ENCODE results near the gene RRBP1.
"Not testable (repeated sequence)": the region's sequence is repeated elsewhere in the genome, so short reads cannot be mapped to it uniquely, and the experiment has no call there.

RRBP1 gene

DNA sequence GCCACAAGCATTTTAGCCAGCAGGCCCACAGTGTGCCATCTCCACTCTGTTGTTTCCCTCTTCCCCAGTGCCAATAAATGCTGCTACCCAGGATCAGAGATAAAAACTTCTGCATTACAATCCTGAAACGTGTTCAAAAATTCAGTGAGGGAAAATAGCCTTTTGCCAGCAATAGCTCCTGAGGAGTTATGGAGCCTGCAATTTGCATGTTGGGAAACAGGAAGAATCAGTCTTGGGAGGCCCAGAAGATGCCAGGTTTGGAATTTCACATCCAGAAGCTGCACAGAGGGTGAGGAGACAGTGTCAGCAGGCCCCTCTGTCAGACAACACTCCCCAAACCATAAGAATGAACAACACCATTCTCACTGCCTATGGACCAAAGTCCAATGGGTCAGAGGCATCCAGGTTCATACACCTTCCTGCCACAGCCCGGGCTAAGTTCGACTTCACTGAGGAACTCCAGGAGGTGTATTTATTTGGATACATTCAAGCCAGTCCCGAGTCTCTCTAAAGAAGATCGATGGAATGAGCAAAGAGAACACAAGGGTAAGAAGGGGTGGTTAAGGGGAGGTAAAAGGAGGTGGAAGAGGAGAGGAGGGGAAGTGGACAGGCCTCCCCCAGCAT lies 20.8 kb downstream of the RRBP1 start:
- Histone ChIP-seq H3K36me3 (ENCODE audit: insufficient read depth, low read length) (peaks cover 4% of the 10 kb centered on the region), H2AFZ (ENCODE audit: low read depth, low read length) (no peak overlapping the region), H3K9me3 (ENCODE audit: low read length) (peaks cover 8% of the 10 kb centered on the region), H3K27me3 (ENCODE audit: insufficient read depth, low read length) (no peaks in the 10 kb centered on the region), H3K4me1 (ENCODE audit: insufficient read depth, low read length) (no peaks in the 10 kb centered on the region), H3K4me3 (ENCODE audit: low read length) (no peak overlapping the region)

DNA sequence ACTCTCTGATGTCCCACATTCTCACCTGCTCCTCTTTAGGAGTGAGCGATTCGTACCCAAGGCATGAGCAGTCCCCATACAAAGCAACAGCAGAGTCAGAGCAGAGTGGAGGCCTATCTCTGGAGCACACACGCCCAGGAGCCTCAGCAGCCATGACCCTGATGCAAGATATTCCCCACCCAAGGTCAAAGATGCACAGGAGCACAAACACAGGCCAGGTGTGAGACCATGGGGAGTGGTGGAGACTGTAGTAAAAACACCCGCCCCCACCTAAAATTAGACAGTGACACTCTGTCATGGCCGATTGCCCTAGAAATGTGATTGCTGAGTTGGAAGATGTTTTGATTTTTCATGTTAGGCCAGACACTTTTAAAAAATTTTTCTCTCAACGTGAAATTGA lies 21.4 kb downstream of the RRBP1 start:
- H3K36me3 ChIP-seq (ENCODE audit: insufficient read depth, low read length): peaks cover 4% of the 10 kb centered on the region
- H3K27me3 ChIP-seq (ENCODE audit: insufficient read depth, low read length): no peaks in the 10 kb centered on the region
- peaks cover 8% of the 10 kb centered on the region for H3K9me3 ChIP-seq (ENCODE audit: low read length)
- H3K4me1 ChIP-seq (ENCODE audit: insufficient read depth, low read length): no peaks in the 10 kb centered on the region
- H3K4me3 ChIP-seq (ENCODE audit: low read length): no peak overlapping the region
- H2AFZ ChIP-seq (ENCODE audit: low read depth, low read length): no peak overlapping the region

DNA sequence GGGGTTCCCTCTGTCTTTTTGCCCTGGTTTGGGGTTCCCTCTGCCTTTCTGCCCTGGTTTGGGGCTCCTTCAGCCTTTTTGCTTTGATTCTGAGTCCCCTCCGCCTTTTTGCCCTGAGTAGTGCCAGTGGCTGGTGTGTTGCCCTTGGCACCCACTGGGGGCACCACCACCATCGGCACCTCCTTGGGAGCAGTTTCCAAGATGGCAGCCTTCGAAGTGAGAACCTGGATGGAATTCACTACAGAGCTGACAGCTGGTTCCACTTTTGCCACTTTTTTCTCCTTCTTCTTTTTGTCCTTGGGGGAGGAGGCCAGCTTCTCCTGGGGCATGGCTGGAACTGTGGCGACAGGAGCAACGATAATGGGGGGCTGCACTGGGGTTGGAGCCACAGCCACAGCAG lies 22.2 kb downstream of the RRBP1 start:
- Histone ChIP-seq H2AFZ (ENCODE audit: low read depth, low read length) (no peak overlapping the region), H3K4me3 (ENCODE audit: low read length) (no peak overlapping the region), H3K4me1 (ENCODE audit: insufficient read depth, low read length) (no peaks in the 10 kb centered on the region), H3K9me3 (ENCODE audit: low read length) (peaks cover 8% of the 10 kb centered on the region), H3K36me3 (ENCODE audit: insufficient read depth, low read length) (peaks cover 4% of the 10 kb centered on the region), H3K27me3 (ENCODE audit: insufficient read depth, low read length) (no peaks in the 10 kb centered on the region)

DNA sequence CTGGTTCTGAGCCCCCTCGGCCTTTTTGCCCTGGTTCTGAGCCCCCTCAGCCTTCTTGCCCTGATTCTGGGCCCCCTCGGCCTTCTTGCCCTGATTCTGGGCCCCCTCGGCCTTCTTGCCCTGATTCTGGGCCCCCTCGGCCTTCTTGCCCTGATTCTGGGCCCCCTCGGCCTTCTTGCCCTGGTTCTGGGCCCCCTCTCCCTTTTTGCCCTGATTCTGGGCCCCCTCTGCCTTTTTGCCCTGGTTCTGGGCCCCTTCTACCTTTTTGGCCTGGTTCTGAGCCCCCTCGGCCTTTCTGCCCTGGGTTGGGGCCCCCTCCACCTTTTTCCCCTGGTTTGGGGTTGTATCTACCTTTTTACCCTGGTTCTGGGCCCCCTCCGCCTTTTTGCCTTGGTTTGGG lies 22.7 kb downstream of the RRBP1 start:
- not testable (repeated sequence) for H3K36me3 ChIP-seq (ENCODE audit: insufficient read depth, low read length); H2AFZ ChIP-seq (ENCODE audit: low read depth, low read length); H3K4me3 ChIP-seq (ENCODE audit: low read length); H3K4me1 ChIP-seq (ENCODE audit: insufficient read depth, low read length); H3K9me3 ChIP-seq (ENCODE audit: low read length); H3K27me3 ChIP-seq (ENCODE audit: insufficient read depth, low read length)

DNA sequence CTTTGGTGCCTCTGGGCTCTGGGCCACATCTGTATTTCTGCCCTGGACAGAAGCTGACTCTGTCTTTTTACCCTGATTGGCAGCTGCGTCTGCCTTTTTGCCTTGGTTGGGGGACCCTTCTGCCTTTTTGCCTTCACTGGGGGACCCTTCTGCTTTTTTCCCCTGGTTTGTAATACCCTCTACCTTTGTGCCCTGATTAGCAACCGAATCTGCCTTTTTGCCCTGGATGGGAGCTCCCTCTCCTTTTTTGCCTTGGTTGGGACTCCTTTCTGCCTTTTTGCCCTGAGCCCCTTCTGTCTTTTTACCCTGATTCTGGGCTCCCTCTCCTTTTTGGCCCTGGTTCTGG lies 23.4 kb downstream of the RRBP1 start:
- H3K4me3 ChIP-seq (ENCODE audit: low read length): no peak overlapping the region
- no peaks in the 10 kb centered on the region for H3K27me3 ChIP-seq (ENCODE audit: insufficient read depth, low read length)
- H3K36me3 ChIP-seq (ENCODE audit: insufficient read depth, low read length): peaks cover 4% of the 10 kb centered on the region
- peaks cover 8% of the 10 kb centered on the region for H3K9me3 ChIP-seq (ENCODE audit: low read length)
- no peak overlapping the region for H2AFZ ChIP-seq (ENCODE audit: low read depth, low read length)
- H3K4me1 ChIP-seq (ENCODE audit: insufficient read depth, low read length): no peaks in the 10 kb centered on the region

DNA sequence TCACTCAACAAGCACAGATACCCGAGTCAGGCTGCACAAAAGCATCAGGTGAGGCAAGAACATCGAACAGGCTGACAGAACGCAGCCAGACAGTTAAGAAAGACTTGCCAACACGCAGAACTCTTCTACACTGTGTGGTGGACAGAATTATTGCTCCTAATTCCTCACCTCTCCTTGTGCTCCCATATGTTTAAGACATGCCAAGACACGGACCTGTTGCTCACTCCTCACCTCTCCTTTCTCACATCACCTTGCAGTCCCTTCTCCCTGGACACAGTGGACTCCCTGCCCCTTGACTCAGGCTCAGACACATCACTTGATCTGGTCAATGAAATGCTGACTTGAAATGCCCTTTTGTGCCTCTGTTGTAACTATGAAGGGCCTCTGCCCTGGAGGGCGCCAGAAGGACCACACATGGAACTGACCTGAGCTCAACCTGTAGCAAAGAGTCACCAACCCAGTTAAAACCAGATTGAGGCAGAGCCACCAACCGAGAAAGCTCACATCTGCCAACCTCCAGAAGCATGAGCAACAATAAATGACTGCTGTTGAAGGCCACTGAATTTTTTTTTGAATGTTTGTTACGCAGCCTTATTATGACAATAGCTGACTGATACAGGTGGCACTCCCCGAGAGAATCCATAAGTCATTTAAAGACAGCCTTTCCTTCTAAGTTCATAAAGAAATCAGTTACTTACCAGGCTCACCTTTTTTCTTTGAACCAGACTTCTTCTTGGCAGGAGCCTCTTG lies 24.0 kb downstream of the RRBP1 start:
- H3K36me3 ChIP-seq (ENCODE audit: insufficient read depth, low read length): peaks cover 4% of the 10 kb centered on the region
- no peak overlapping the region for H2AFZ ChIP-seq (ENCODE audit: low read depth, low read length)
- H3K4me3 ChIP-seq (ENCODE audit: low read length): no peak overlapping the region
- H3K9me3 ChIP-seq (ENCODE audit: low read length): peaks cover 8% of the 10 kb centered on the region
- H3K4me1 ChIP-seq (ENCODE audit: insufficient read depth, low read length): no peaks in the 10 kb centered on the region
- H3K27me3 ChIP-seq (ENCODE audit: insufficient read depth, low read length): no peaks in the 10 kb centered on the region

DNA sequence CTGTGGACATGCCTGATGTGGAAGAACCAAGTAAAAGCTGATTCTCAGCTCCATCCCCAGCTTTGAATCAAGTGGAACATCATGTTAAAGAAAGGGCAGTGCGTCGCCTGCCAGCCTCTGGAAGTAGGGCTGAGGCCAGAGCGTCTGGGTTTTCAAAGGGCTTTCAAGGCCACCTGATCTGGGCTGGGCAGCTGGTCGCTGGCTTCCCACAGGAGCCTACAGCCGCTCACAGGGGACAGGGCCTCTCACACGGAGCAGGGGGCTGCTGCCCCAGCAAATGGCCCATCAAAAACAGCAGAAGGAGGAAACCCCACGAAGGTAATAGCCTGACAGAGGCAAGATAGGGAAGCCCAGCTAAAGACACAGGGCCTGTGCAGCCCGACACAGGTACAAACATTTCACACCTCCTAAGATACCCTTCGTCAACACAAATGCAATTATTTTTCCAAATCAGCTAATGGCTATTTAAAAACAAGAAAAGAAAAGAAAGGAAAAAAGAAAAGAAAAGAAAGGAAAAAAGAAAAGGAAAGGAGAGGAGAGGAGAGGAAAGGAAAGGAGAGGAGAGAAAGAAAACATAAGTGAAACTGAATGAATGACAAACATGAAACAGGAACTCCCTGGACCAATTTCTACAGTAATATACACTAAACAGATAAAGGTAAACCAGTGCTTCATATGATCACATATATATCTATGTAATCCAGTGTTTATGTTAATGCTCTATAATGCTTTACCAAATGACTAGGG lies 24.8 kb downstream of the RRBP1 start:
- H3K27me3 ChIP-seq (ENCODE audit: insufficient read depth, low read length): no peaks in the 10 kb centered on the region
- no peak overlapping the region for H2AFZ ChIP-seq (ENCODE audit: low read depth, low read length)
- H3K4me3 ChIP-seq (ENCODE audit: low read length): no peak overlapping the region
- H3K4me1 ChIP-seq (ENCODE audit: insufficient read depth, low read length): no peaks in the 10 kb centered on the region
- H3K36me3 ChIP-seq (ENCODE audit: insufficient read depth, low read length): peaks cover 4% of the 10 kb centered on the region
- H3K9me3 ChIP-seq (ENCODE audit: low read length): peaks cover 8% of the 10 kb centered on the region

DNA sequence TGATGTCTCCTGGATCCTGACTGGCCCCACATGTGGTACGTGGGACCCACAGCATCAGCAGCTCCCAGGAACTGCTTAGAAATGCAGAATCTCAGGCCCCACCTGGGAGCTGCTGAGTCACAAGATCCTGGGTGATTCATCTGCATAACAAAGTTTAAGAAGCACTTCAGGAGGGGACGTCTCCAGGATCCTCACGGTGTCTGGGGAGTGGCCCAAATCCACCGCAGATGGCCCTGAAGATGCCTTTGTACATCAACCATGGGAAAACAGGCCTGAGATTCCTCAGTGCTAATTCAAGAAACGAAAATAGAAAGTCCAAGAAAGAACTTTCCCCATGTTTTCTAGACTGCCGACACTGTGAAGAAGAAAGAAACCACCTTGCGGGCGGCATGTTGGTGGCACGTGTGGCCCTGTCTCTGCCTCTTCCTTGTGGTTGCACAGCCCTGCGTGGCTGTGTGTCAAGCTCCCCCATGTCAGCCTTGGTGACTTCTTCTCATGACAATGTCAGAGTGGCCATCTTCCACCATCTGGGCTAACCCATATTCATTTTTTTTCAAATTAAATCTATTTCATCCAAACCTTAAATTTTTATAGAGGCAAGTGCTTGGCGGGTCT lies 26.1 kb downstream of the RRBP1 start:
- Histone ChIP-seq H3K4me1 (ENCODE audit: insufficient read depth, low read length) (no peaks in the 10 kb centered on the region), H2AFZ (ENCODE audit: low read depth, low read length) (no peak overlapping the region), H3K4me3 (ENCODE audit: low read length) (no peak overlapping the region), H3K27me3 (ENCODE audit: insufficient read depth, low read length) (no peaks in the 10 kb centered on the region), H3K36me3 (ENCODE audit: insufficient read depth, low read length) (peaks cover 4% of the 10 kb centered on the region), H3K9me3 (ENCODE audit: low read length) (peaks cover 8% of the 10 kb centered on the region)

DNA sequence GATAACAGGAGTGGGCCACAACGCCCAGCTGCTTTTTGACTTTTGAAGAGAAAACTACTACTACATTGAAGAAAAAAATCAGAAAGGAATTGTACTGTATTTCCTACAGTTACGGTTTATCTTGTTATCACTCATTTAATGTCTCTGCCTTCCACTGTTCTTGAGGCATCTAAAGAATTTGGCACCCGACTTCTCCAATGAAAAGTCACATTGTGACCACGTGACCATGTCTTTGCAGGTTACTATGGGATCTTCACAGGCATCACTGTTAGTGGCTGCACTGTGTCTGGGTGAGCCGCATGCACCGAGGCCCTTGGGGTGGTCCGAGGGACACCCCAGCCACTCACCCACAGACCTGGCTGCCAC lies 26.8 kb downstream of the RRBP1 start:
- Histone ChIP-seq H3K36me3 (ENCODE audit: insufficient read depth, low read length) (peaks cover 4% of the 10 kb centered on the region), H3K27me3 (ENCODE audit: insufficient read depth, low read length) (no peaks in the 10 kb centered on the region), H3K4me3 (ENCODE audit: low read length) (no peak overlapping the region), H3K9me3 (ENCODE audit: low read length) (peaks cover 8% of the 10 kb centered on the region), H2AFZ (ENCODE audit: low read depth, low read length) (no peak overlapping the region), H3K4me1 (ENCODE audit: insufficient read depth, low read length) (no peaks in the 10 kb centered on the region)

DNA sequence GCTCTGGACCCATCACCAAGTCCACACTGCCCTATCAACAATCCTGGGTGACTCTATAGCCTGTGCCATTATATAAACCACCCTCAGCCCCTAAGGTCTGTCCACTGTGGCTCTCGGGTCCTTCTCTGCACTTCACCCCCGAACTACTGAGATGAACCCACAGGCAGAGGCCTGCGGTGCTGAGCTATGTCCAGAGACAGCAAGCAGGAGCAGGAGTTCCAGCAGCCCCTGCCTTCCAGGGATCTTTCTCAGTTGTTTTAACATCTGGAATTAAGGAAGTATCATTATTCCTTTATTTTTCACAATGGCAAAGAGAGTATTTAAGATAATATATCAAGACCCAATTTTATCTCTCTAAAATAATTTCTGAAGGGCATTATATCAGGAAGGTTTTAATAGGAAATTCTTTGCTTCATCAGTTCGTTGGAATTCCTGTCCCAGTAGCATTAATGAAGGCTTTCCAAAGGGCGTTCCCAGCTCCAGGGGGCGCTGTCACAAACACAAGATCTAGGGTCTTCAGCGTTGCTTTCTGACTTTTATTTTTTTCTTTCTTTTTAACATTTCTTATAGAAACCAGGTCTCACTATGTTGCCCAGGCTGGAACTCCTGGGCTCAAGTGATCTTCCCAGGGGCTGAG lies 27.3 kb downstream of the RRBP1 start:
- Histone ChIP-seq H3K4me3 (ENCODE audit: low read length) (no peak overlapping the region), H2AFZ (ENCODE audit: low read depth, low read length) (no peak overlapping the region), H3K9me3 (ENCODE audit: low read length) (peaks cover 8% of the 10 kb centered on the region), H3K4me1 (ENCODE audit: insufficient read depth, low read length) (no peaks in the 10 kb centered on the region), H3K36me3 (ENCODE audit: insufficient read depth, low read length) (peaks cover 4% of the 10 kb centered on the region), H3K27me3 (ENCODE audit: insufficient read depth, low read length) (no peaks in the 10 kb centered on the region)

DNA sequence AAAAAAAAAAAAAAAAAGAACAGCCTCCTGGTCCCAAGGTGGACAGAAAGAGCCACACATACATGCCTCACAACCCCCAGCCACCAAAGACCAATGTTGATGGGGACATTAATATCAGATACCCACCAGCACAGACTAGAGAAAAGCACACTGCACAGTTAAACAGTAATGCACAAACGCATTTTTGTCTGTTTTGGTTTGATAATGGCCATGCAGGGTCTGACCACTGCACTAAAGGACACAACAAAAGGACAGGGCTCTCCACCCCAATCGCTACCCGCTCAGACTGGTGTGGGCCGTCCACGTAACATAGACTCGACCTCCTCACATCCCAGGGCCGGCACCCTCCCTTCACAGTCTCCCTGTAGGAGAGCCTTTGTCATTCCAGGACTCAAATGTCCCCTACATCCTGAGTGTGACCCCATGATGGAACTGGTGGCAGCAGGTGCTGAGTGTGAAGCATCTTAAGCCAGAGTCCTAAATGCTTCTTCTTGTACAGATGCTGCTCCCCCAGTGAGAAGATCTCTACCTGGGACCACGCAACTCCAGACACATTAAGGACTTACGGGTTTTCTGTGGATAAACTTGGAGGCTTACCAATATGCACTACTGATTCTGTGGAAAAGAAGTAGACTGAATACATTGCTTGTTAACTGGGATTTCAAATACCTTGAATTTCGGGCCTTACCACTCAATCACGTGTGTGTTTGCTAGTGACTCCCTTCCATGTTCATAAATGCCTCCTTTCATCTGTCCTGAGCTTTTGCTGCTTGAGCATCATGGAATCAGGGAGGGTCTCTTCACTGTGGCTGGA lies 28.0 kb downstream of the RRBP1 start:
- Histone ChIP-seq H3K27me3 (ENCODE audit: insufficient read depth, low read length) (no peaks in the 10 kb centered on the region), H3K4me3 (ENCODE audit: low read length) (no peak overlapping the region), H3K9me3 (ENCODE audit: low read length) (peaks cover 8% of the 10 kb centered on the region), H3K4me1 (ENCODE audit: insufficient read depth, low read length) (peaks cover 3% of the 10 kb centered on the region), H3K36me3 (ENCODE audit: insufficient read depth, low read length) (peaks cover 4% of the 10 kb centered on the region), H2AFZ (ENCODE audit: low read depth, low read length) (no peak overlapping the region)

DNA sequence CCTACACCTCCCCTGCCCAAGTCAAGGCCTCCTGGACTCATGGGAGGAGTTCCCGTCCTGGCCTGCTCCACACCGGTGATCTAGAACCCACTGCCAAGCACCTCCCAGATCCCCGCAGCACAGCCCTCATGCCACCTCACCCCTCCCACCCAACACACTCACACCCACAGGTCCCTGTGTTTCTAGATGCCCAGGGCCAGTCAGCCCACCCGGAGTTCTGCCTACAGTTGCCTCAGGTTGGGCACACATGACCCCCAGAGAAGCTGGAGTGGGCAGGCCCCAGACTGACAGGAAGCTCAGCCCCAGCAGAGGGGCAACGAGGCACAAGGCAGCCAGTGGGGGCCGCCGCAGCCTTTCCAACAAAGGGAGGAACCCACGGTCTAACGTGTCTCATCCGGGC lies 29.6 kb downstream of the RRBP1 start:
- Histone ChIP-seq H3K9me3 (ENCODE audit: low read length) (no peaks in the 10 kb centered on the region), H3K27me3 (ENCODE audit: insufficient read depth, low read length) (no peaks in the 10 kb centered on the region), H3K4me1 (ENCODE audit: insufficient read depth, low read length) (peaks cover 14% of the 10 kb centered on the region), H2AFZ (ENCODE audit: low read depth, low read length) (no peak overlapping the region), H3K4me3 (ENCODE audit: low read length) (no peak overlapping the region), H3K36me3 (ENCODE audit: insufficient read depth, low read length) (no peaks in the 10 kb centered on the region)

Data from neuron (in vitro differentiated cells).